PC-9 (cell line): ENCODE data around the gene DLGAP1.

Source experiments
- CTCF ChIP-seq: fragments of 200-600 bp; sonication (generic); conservative IDR thresholded peaks from 2 replicates; pipeline ENCODE4 v1.6.1; 2017; ENCODE audit warnings: mixed run types, antibody characterized with exemption, mild to moderate bottlenecking, moderate library complexity
- EZH2 ChIP-seq: fragments of 200-600 bp; sonication (generic); IDR thresholded peaks from 2 replicates; pipeline ENCODE4 v1.8.0; 2017; ENCODE audit warnings: antibody characterized with exemption, low read depth

GRCh38 chr18:4405965-4406364 is 49.1 kb downstream of the DLGAP1 start:
- no peak for TF ChIP-seq CTCF
- no peak for TF ChIP-seq EZH2
